GM23338 (cell line): ENCODE data around the gene GRAMD2B. TPM values are rescaled to one million over a fixed set of nuclear protein-coding genes. Genes with fewer than 3 reads are reported as not detected.

Source experiments
- ATAC-seq: fragments of 200-7000 bp; cut with Tn5 transposase; 3 replicates; pipeline ENCODE4 v1.9.1; 2020
- DNase-seq: peaks from one replicate; pipeline ENCODE4 v3.0.0-alpha.2; 2015; ENCODE audit warnings: low spot score
- H2AFZ ChIP-seq: fragments of 200-600 bp; sonication (generic); 2 replicates; pipeline ENCODE4 v1.8.0; 2016; ENCODE audit warnings: antibody characterized with exemption, mild to moderate bottlenecking, moderate library complexity
- H3F3A ChIP-seq: fragments of 200-600 bp; sonication (generic); replicated peaks from 2 replicates; pipeline ENCODE4 v1.8.0; 2017; ENCODE audit warnings: antibody characterized with exemption, mixed run types, low read depth
- H3K27ac ChIP-seq: fragments of 200-600 bp; sonication (generic); 2 replicates; pipeline ENCODE4 v1.6.1; 2016; ENCODE audit warnings: low read depth
- H3K27me3 ChIP-seq: fragments of 200-600 bp; sonication (generic); 2 replicates; pipeline ENCODE4 v1.8.0; 2016; ENCODE audit warnings: mild to moderate bottlenecking, mixed run types, moderate library complexity; ENCODE audit not compliant: insufficient read depth
- H3K36me3 ChIP-seq: fragments of 200-600 bp; sonication (generic); 2 replicates; pipeline ENCODE4 v1.8.0; 2016; ENCODE audit warnings: mild to moderate bottlenecking; ENCODE audit not compliant: insufficient read depth
- H3K4me1 ChIP-seq: fragments of 200-600 bp; sonication (generic); 2 replicates; pipeline ENCODE4 v1.8.0; 2016; ENCODE audit warnings: mild to moderate bottlenecking, moderate library complexity; ENCODE audit not compliant: insufficient read depth
- H3K4me2 ChIP-seq: fragments of 200-600 bp; sonication (generic); 2 replicates; pipeline ENCODE4 v1.7.1; 2017; ENCODE audit warnings: mixed run types
- H3K4me3 ChIP-seq: fragments of 200-600 bp; sonication (generic); 2 replicates; pipeline ENCODE4 v1.6.1; 2016; ENCODE audit warnings: mixed run types
- H3K79me2 ChIP-seq: fragments of 200-600 bp; sonication (generic); replicated peaks from 2 replicates; pipeline ENCODE4 v1.8.0; 2017; ENCODE audit warnings: mild to moderate bottlenecking; ENCODE audit not compliant: insufficient read depth
- H3K9me2 ChIP-seq: fragments of 200-600 bp; sonication (generic); 2 replicates; pipeline ENCODE4 v1.8.0; 2017; ENCODE audit not compliant: insufficient read depth
- H4K20me1 ChIP-seq: fragments of 200-600 bp; sonication (generic); replicated peaks from 2 replicates; pipeline ENCODE4 v1.8.0; 2017; ENCODE audit warnings: mild to moderate bottlenecking; ENCODE audit not compliant: insufficient read depth
- H3K27ac Mint-ChIP-seq: 2 replicates; pipeline ENCODE4 v1.8.0; 2020; ENCODE audit warnings: inconsistent platforms, mild to moderate bottlenecking, moderate library complexity, mixed read lengths
- H3K27me3 Mint-ChIP-seq: 3 replicates; pipeline ENCODE4 v1.8.0; 2022; ENCODE audit warnings: low read depth, mild to moderate bottlenecking, moderate library complexity, mixed read lengths, inconsistent platforms; ENCODE audit not compliant: insufficient read depth, poor library complexity
- H3K36me3 Mint-ChIP-seq: 3 replicates; pipeline ENCODE4 v1.8.0; 2021; ENCODE audit warnings: low read depth, mild to moderate bottlenecking, inconsistent platforms, moderate library complexity, mixed read lengths
- H3K4me1 Mint-ChIP-seq: 3 replicates; pipeline ENCODE4 v1.8.0; 2020; ENCODE audit warnings: mild to moderate bottlenecking, inconsistent platforms, mixed read lengths
- H3K4me3 Mint-ChIP-seq: 3 replicates; pipeline ENCODE4 v1.8.0; 2021; ENCODE audit warnings: moderate library complexity, mild to moderate bottlenecking, inconsistent platforms, mixed read lengths
- H3K9me3 Mint-ChIP-seq: 3 replicates; pipeline ENCODE4 v1.8.0; 2020; ENCODE audit warnings: moderate library complexity, mild to moderate bottlenecking, inconsistent platforms, mixed read lengths
- CREB1 ChIP-seq: fragments of 250-450 bp; sonication (Bioruptor Pico); IDR thresholded peaks from 2 replicates; pipeline ENCODE4 v1.5.0; 2020; ENCODE audit warnings: low read depth, mild to moderate bottlenecking, moderate library complexity
- EZH2 ChIP-seq: fragments of 200-600 bp; sonication (generic); IDR thresholded peaks from one replicate; pipeline ENCODE4 v1.8.0; 2017; ENCODE audit warnings: antibody characterized with exemption, mild to moderate bottlenecking, low read depth; ENCODE audit not compliant: unreplicated experiment
- EZH2phosphoT487 ChIP-seq: fragments of 200-600 bp; sonication (generic); IDR thresholded peaks from one replicate; pipeline ENCODE4 v1.8.1; 2018; ENCODE audit warnings: antibody characterized with exemption; ENCODE audit not compliant: unreplicated experiment
- POLR2AphosphoS5 ChIP-seq: IDR thresholded peaks from 2 replicates; pipeline ENCODE4 v1.6.1; 2016; ENCODE audit warnings: antibody characterized with exemption, low read depth
- ZNF331 ChIP-seq: fragments of 250-450 bp; sonication (Bioruptor Pico); IDR thresholded peaks from 2 replicates; pipeline ENCODE4 v1.5.0; 2020; ENCODE audit warnings: low read depth, mild to moderate bottlenecking, moderate library complexity
- polyA plus RNA-seq: library from polyadenylated mRNA; unstranded; fragments of >200 nt; fragmentation: Nextera tagmentation; extraction: Ambion mirVana; gene quantifications from 2 replicates; pipeline ENCODE4 v1.2.1, GENCODE V29; 2016
- total RNA-seq: library from RNA; depleted of rRNA; stranded (reverse); fragments of >200 nt; shearing (Covaris generic); gene quantifications from 2 replicates; pipeline ENCODE4 v1.2.3, GENCODE V29; 2014
- TF ChIP-seq, protein P1 (sequence below): IDR thresholded peaks from 2 replicates; pipeline ENCODE4 v1.6.1; 2016; ENCODE audit warnings: antibody characterized with exemption
- TF ChIP-seq, protein P2 (sequence below), 2 experiments: fragments of 200-600 bp in 1 of 2; sonication (generic) in 1 of 2; conservative IDR thresholded peaks; 2 replicates each; pipeline versions ENCODE4 v1.5.1 to v1.6.1; 2016 to 2017; ENCODE audit warnings: antibody characterized with exemption in 2 of 2, low read depth in 2 of 2, mild to moderate bottlenecking in 2 of 2, moderate library complexity in 1 of 2

Gene GRAMD2B
- total and polyA plus RNA-seq, 2 experiments from 2014 or later = 9.7 to 16.9 TPM

DNA sequence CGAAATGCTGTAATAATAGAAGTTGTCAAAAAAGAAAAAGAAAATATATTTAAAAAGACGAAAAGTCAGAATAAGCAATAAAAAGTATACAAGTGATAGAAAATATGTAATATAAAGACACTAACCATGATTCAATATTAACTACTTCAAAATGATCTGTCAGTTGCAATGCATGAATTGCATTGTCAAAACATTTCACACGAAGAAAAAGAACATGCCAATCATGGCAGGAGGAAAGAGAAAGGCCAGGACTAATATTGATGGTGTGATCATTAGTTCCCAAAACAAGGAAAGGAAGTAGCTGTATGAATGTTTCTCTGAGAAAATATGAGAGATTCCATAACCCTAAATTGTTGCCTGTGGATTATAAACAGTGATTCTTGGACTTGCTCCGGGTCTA lies 7.4 kb upstream of the GRAMD2B start:
- TF ChIP-seq EZH2phosphoT487 (no peak), POLR2AphosphoS5 (no peak), EZH2 (no peak)
- TF ChIP-seq, protein P1, sequence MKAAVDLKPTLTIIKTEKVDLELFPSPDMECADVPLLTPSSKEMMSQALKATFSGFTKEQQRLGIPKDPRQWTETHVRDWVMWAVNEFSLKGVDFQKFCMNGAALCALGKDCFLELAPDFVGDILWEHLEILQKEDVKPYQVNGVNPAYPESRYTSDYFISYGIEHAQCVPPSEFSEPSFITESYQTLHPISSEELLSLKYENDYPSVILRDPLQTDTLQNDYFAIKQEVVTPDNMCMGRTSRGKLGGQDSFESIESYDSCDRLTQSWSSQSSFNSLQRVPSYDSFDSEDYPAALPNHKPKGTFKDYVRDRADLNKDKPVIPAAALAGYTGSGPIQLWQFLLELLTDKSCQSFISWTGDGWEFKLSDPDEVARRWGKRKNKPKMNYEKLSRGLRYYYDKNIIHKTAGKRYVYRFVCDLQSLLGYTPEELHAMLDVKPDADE = no peak
- DNase-seq (no peak), ATAC-seq (no peak)
- Histone ChIP-seq H4K20me1 (no peaks in the 10 kb centered on the region), H3K27ac (no peak overlapping the region), H3K4me3 (no peak overlapping the region), H2AFZ (no peak overlapping the region), H3K36me3 (no peaks in the 10 kb centered on the region), H3K79me2 (no peaks in the 10 kb centered on the region), H3F3A (no peaks in the 10 kb centered on the region), H3K27me3 (no peaks in the 10 kb centered on the region), H3K4me2 (no peak overlapping the region), H3K4me1 (no peaks in the 10 kb centered on the region), H3K9me2 (0 out of 2 replicates have a peak, but pooled peaks cover 3% of the 10 kb centered on the region)
- H3K27ac Mint-ChIP-seq = no peak overlapping the region
- no peaks in the 10 kb centered on the region for H3K36me3 Mint-ChIP-seq
- H3K9me3 Mint-ChIP-seq = no peaks in the 10 kb centered on the region; the same call in 2 of the 3 replicates
- no peaks in the 10 kb centered on the region for H3K4me1 Mint-ChIP-seq
- H3K27me3 Mint-ChIP-seq = peaks cover 3% of the 10 kb centered on the region
- H3K4me3 Mint-ChIP-seq = no peak overlapping the region

DNA sequence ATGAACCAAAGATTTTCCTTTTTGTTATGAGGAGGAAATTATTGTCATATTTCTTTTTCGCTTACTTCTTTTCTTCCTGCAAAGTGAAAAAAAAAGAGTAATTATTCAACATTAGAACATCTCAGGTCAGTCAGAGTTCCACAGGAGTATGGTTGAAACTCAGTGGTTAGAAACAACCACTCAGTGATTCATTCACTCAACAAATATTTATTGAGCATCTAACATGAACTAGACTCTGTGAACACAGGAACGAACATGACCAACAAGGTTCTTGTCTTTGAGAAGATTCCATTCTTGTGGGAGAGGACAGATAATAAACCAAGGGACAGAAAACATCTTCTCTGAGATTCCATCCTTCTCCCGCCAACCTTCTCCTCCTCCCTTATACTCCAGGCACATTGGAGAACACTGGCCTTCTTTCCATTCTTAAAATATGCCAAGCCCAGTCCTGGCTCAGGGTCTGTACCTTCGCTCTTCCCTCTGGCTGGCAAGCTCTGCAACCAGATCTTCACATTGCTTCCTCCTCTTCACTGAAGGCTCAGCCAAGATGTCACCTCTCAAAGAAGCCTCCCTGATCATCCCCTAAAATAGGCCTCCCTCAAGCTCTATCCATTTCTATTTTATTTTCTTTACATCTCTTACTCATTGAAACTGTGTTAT lies 6.8 kb upstream of the GRAMD2B start:
- H2AFZ ChIP-seq = no peak overlapping the region
- H4K20me1 ChIP-seq = no peaks in the 10 kb centered on the region
- Mint-ChIP-seq H3K4me1 (no peaks in the 10 kb centered on the region), H3K36me3 (no peaks in the 10 kb centered on the region), H3K4me3 (no peak overlapping the region), H3K9me3 (no peaks in the 10 kb centered on the region), H3K27me3 (peaks cover 4% of the 10 kb centered on the region), H3K27ac (no peak overlapping the region)
- no peaks in the 10 kb centered on the region for H3K4me1 ChIP-seq
- no peaks in the 10 kb centered on the region for H3F3A ChIP-seq
- no peaks in the 10 kb centered on the region for H3K27me3 ChIP-seq
- H3K9me2 ChIP-seq = 0 out of 2 replicates have a peak, but pooled peaks cover 3% of the 10 kb centered on the region
- H3K36me3 ChIP-seq = no peaks in the 10 kb centered on the region
- DNase-seq = no peak
- H3K4me3 ChIP-seq = no peak overlapping the region
- no peaks in the 10 kb centered on the region for H3K79me2 ChIP-seq
- H3K27ac ChIP-seq = no peak overlapping the region
- TF ChIP-seq, protein P1 = no peak
- no peak for TF ChIP-seq ZNF331 (CRISPR knock-in tag)
- no peak for TF ChIP-seq EZH2
- TF ChIP-seq CREB1 (CRISPR knock-in tag) = no peak
- TF ChIP-seq, protein P2, sequence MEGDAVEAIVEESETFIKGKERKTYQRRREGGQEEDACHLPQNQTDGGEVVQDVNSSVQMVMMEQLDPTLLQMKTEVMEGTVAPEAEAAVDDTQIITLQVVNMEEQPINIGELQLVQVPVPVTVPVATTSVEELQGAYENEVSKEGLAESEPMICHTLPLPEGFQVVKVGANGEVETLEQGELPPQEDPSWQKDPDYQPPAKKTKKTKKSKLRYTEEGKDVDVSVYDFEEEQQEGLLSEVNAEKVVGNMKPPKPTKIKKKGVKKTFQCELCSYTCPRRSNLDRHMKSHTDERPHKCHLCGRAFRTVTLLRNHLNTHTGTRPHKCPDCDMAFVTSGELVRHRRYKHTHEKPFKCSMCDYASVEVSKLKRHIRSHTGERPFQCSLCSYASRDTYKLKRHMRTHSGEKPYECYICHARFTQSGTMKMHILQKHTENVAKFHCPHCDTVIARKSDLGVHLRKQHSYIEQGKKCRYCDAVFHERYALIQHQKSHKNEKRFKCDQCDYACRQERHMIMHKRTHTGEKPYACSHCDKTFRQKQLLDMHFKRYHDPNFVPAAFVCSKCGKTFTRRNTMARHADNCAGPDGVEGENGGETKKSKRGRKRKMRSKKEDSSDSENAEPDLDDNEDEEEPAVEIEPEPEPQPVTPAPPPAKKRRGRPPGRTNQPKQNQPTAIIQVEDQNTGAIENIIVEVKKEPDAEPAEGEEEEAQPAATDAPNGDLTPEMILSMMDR (conservative IDR thresholded peaks at IDR 0.05; ENCODE audit: low read depth in 2 of 2) = no peak
- no peak for TF ChIP-seq EZH2phosphoT487
- no peak for ATAC-seq
- no peak overlapping the region for H3K4me2 ChIP-seq
